ENCODE data around the gene CYSLTR1. TPM values are rescaled to one million over a fixed set of nuclear protein-coding genes. Genes with fewer than 3 reads are reported as not detected.
"Not testable (repeated sequence)": the region's sequence is repeated elsewhere in the genome, so short reads cannot be mapped to it uniquely, and the experiment has no call there.

The CYSLTR1 gene
- total RNA-seq, 3 donors from 2014 or later (not counting 1 experiment from before 2014, with no cell fraction given) = 7.6 to 13.8 (median 12.4) TPM

- intact Hi-C loops (cut with micrococcal nuclease) = no loop called here
- no peak overlapping the region for H3K27ac Mint-ChIP-seq
- peaks cover 0 to 3% of the 10 kb centered on the region in 2 donors for H3K4me1 Mint-ChIP-seq
- Histone ChIP-seq H3K27me3 (ENCODE audit: control insufficient read depth, insufficient read depth, low read length) (no peaks in the 10 kb centered on the region), H3K9me3 (ENCODE audit: control insufficient read depth, insufficient read depth, low read length) (no peaks in the 10 kb centered on the region), H3K36me3 (ENCODE audit: control insufficient read depth, insufficient read depth, low read length) (no peaks in the 10 kb centered on the region), H3K4me3 (ENCODE audit: low read length) (no peak overlapping the region), H3K27ac (ENCODE audit: low read length) (no peak overlapping the region), H3K4me1 (ENCODE audit: control insufficient read depth, insufficient read depth, low read length) (no peaks in the 10 kb centered on the region)
- TF ChIP-seq CTCF (IDR thresholded peaks at IDR 0.05) = no peak
- no peak overlapping the region for H3K4me3 Mint-ChIP-seq
- 88% methylated on average over 2 of the region's 2 CpGs for WGBS (ENCODE audit: insufficient coverage)
- H3K9me3 Mint-ChIP-seq = peaks cover 0 to 3% of the 10 kb centered on the region in 2 donors
- ATAC-seq = no peak
- H3K27me3 Mint-ChIP-seq (ENCODE audit: low read depth in 2 of 2) = no peaks in the 10 kb centered on the region
- peaks cover 8% of the 10 kb centered on the region for H3K36me3 Mint-ChIP-seq
- no peak for DNase-seq
Measured at GRCh38 chrX:78283511-78283910, 43.9 kb downstream of the CYSLTR1 start.

GRCh38 chrX:78237127-78237526 lies 90.3 kb downstream of the CYSLTR1 start:
- Histone ChIP-seq H3K4me1 (ENCODE audit: control insufficient read depth, insufficient read depth, low read length) (no peaks in the 10 kb centered on the region), H3K9me3 (ENCODE audit: control insufficient read depth, insufficient read depth, low read length) (no peaks in the 10 kb centered on the region), H3K27ac (ENCODE audit: low read length) (no peak overlapping the region), H3K4me3 (ENCODE audit: low read length) (no peak overlapping the region), H3K36me3 (ENCODE audit: control insufficient read depth, insufficient read depth, low read length) (no peaks in the 10 kb centered on the region), H3K27me3 (ENCODE audit: control insufficient read depth, insufficient read depth, low read length) (no peaks in the 10 kb centered on the region)
- DNase-seq (no peak), ATAC-seq (no peak)
- Mint-ChIP-seq H3K9me3 (peaks cover 3 to 4% of the 10 kb centered on the region in 2 donors), H3K4me1 (no peaks in the 10 kb centered on the region), H3K36me3 (peaks cover 6% of the 10 kb centered on the region), H3K27me3 (ENCODE audit: low read depth in 2 of 2) (no peaks in the 10 kb centered on the region), H3K27ac (no peak overlapping the region), H3K4me3 (no peak overlapping the region)
- intact Hi-C loops (cut with micrococcal nuclease) = no loop called here
- no peak for TF ChIP-seq CTCF (IDR thresholded peaks at IDR 0.05)

- not testable (repeated sequence) for H3K36me3 Mint-ChIP-seq
Measured at GRCh38 chrX:78226047-78226446, 101.4 kb downstream of the CYSLTR1 start.

More at GRCh38 chrX:78226047-78226446, 101.4 kb downstream of the CYSLTR1 start:
- H3K27me3 ChIP-seq (ENCODE audit: control insufficient read depth, insufficient read depth, low read length); H3K27ac Mint-ChIP-seq; H3K9me3 ChIP-seq (ENCODE audit: control insufficient read depth, insufficient read depth, low read length); H3K4me3 Mint-ChIP-seq; ATAC-seq; H3K27ac ChIP-seq (ENCODE audit: low read length); intact Hi-C loops (cut with micrococcal nuclease); H3K4me1 ChIP-seq (ENCODE audit: control insufficient read depth, insufficient read depth, low read length); H3K36me3 ChIP-seq (ENCODE audit: control insufficient read depth, insufficient read depth, low read length); H3K4me1 Mint-ChIP-seq; H3K27me3 Mint-ChIP-seq (ENCODE audit: low read depth in 2 of 2); H3K4me3 ChIP-seq (ENCODE audit: low read length); H3K9me3 Mint-ChIP-seq; DNase-seq: not testable (repeated sequence)

Other genes starting within 250 kb of the CYSLTR1 start
- 100 to 1,000 TPM; 200 to 205 (median 203) TPM for gene PGK1, start 223.4 kb downstream of the CYSLTR1 start, total RNA-seq
- gene TAF9B, start 188.0 kb downstream of the CYSLTR1 start, total RNA-seq = 1 to 10 TPM; 5.6 to 6.8 (median 6.1) TPM

Measured in natural killer cell (primary cell).